GM12801 (cell line): ENCODE measurements around the gene ZNF780A.

Source experiments
- CTCF ChIP-seq: IDR thresholded peaks from one replicate; pipeline ENCODE4 v1.5.1; 2011; ENCODE audit warnings: control low read depth; ENCODE audit not compliant: insufficient read length; ENCODE audit errors: extremely low read depth

The ZNF780A gene

DNA sequence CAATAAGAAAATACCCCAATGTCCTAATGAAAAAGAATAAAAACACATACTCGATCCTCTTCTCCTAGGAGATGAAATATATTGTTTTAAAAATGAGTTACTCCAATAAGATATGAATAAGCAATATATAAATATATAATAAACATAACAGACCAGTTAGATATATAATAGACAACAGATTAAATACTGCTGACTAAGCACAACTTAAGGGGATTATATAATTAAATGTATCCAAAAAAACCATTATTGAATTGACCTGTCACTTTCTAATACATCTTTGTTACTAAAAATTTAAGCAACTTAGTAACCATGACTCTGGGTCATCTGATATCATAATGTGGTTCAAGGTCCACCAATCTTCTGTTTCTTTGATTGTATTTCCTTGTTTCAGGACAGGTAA is 20.7 kb downstream of the ZNF780A start:
- TF ChIP-seq CTCF = no peak

- no peak for TF ChIP-seq CTCF
Observed at GRCh38 chr19:40059624-40060023, 31.1 kb downstream of the ZNF780A start.

- no peak for TF ChIP-seq CTCF
Observed at GRCh38 chr19:40057166-40057565, 33.6 kb downstream of the ZNF780A start.

DNA sequence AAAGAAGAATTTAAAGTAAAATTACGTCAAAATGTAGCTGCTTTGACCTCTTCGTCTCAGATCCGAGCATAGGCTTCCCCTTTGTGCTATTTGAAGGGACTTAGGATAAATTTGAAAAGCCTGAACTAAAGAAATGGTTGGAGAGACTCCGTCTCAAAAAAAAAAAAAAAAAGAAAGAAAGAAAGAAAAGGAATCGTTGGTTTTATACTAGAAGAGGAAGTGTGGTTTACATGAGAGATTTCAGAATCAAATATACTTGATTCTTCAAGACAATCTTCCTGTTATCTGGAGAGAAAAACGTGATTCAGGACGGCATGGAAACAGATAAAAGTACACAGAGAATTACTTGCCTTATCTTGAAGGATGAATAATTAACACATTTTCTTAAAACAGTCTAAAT is 34.2 kb downstream of the ZNF780A start:
- no peak for TF ChIP-seq CTCF

- TF ChIP-seq CTCF = no peak
Observed at GRCh38 chr19:40055832-40056504, 34.8 kb downstream of the ZNF780A start, which contains the start of gene ZNF780B. TSS of gene ZNF780B (minus strand) at chr19:40056231. CDS start at chr19:40050332, 5,899 bp downstream.

- TF ChIP-seq CTCF = no peak
Observed at GRCh38 chr19:40055049-40055448, 35.7 kb downstream of the ZNF780A start.

- TF ChIP-seq CTCF = no peak
Observed at GRCh38 chr19:40054632-40055031, 36.1 kb downstream of the ZNF780A start.
